SH-SY5Y (cell line): Measurements from ENCODE around the gene LY9.

Experiments used
- GATA2 ChIP-seq: IDR thresholded peaks from 2 replicates; pipeline ENCODE4 v1.6.1; 2011; ENCODE audit warnings: mild to moderate bottlenecking, low read depth, low read length
- GATA3 ChIP-seq: IDR thresholded peaks from 2 replicates; pipeline ENCODE4 v1.6.1; 2011; ENCODE audit warnings: low read depth, mild to moderate bottlenecking, low read length, moderate library complexity

DNA sequence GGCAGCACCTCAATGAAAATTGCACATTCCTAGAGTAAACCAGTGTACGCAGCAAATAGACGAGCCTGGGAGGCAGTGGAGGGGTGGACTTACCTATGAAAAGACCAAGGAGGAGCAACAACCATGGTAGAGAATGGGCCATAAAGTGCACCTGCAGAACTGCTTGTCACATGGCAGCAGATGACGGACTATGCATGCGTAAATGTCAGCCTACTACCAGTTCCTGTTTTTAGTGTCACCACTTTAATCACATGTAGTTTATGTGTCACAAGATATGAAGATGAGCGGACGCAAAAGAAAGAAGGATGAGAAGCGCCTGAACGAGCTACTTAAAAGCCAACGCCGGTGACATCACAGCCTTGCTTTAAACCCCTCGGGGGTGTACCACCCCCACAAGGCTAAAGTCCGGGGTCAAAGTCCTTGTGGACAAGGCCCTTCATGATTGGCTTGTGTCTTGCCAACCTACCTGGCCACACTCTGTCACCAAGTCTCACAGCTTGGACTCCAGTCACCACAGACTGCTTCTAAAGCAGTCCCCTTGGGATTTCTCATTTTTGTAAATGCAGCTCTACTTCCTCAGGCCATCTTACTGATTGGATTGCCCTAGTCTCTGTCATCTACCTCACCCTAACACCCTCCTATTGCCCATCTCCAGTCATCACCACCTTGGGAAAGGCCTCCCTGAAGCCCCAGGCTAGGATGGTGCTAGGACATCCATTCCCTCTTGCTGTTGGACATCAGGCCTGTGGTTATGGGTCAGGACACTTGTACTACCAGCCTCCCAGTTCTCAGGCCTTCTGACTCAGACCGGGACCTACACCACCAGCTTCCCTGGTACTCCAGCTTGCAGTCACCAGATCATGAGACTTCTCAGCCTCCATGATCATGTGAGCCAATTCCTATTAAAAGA, 6.0 kb upstream of the LY9 start:
- TF ChIP-seq GATA2 (no peak), GATA3 (no peak)
